Endodermal cell (in vitro differentiated cells): ENCODE measurements around the gene APOC4. TPM values are rescaled to one million over a fixed set of nuclear protein-coding genes. Genes with fewer than 3 reads are reported as not detected.
A peak's percentile ranks its signal among the peaks of the same experiment; 100 is the strongest.

Experiments used
- DNase-seq: peaks from one replicate; pipeline ENCODE4 v3.0.0-alpha.2; 2017
- H3K27ac ChIP-seq: 2 replicates; pipeline ENCODE4 v1.5.1; 2013; ENCODE audit warnings: mild to moderate bottlenecking, low read depth, low read length, moderate library complexity
- H3K27me3 ChIP-seq: 2 replicates; pipeline ENCODE4 v1.6.1; 2013; ENCODE audit warnings: mild to moderate bottlenecking, low read length, moderate library complexity; ENCODE audit not compliant: insufficient read depth, control insufficient read depth, poor library complexity, severe bottlenecking
- H3K36me3 ChIP-seq: 2 replicates; pipeline ENCODE4 v1.7.0; 2013; ENCODE audit warnings: mild to moderate bottlenecking, low read length, moderate library complexity; ENCODE audit not compliant: control insufficient read depth, insufficient read depth
- H3K4me1 ChIP-seq: one replicate; pipeline ENCODE4 v1.7.0; 2013; ENCODE audit warnings: low read length; ENCODE audit not compliant: control insufficient read depth, insufficient read depth
- H3K4me3 ChIP-seq: 2 replicates; pipeline ENCODE4 v1.5.1; 2013; ENCODE audit warnings: mild to moderate bottlenecking, low read length, moderate library complexity
- H3K9ac ChIP-seq: 2 replicates; pipeline ENCODE4 v1.6.1; 2013; ENCODE audit warnings: mild to moderate bottlenecking, low read length, moderate library complexity; ENCODE audit not compliant: poor library complexity, severe bottlenecking; ENCODE audit errors: extremely low read depth
- H3K9me3 ChIP-seq: 2 replicates; pipeline ENCODE4 v1.6.1; 2013; ENCODE audit warnings: mild to moderate bottlenecking, low read length, moderate library complexity; ENCODE audit not compliant: control insufficient read depth
- H3K27ac Mint-ChIP-seq: 2 replicates; pipeline ENCODE4 v1.8.0; 2020; ENCODE audit warnings: mixed read lengths
- H3K27me3 Mint-ChIP-seq: 2 replicates; pipeline ENCODE4 v1.8.0; 2021; ENCODE audit warnings: mild to moderate bottlenecking, mixed read lengths; ENCODE audit not compliant: insufficient read depth
- H3K36me3 Mint-ChIP-seq: 2 replicates; pipeline ENCODE4 v1.8.0; 2020; ENCODE audit warnings: low read depth, mixed read lengths
- H3K4me1 Mint-ChIP-seq: 2 replicates; pipeline ENCODE4 v1.8.0; 2020; ENCODE audit warnings: mixed read lengths
- H3K4me3 Mint-ChIP-seq: 2 replicates; pipeline ENCODE4 v1.8.0; 2020; ENCODE audit warnings: mild to moderate bottlenecking, moderate library complexity, mixed read lengths
- H3K9me3 Mint-ChIP-seq: 2 replicates; pipeline ENCODE4 v1.8.0; 2020; ENCODE audit warnings: mild to moderate bottlenecking, mixed read lengths
- WGBS, 2 experiments: methylation state at CpG; one replicate each; pipeline versions ENCODE4 v1.1.5 to v1.1.7; 2013; ENCODE audit warnings: missing lambda C conversion rate in 2 of 2, mixed read lengths in 1 of 2; ENCODE audit not compliant: insufficient coverage in 1 of 2, insufficient read length in 1 of 2; 5-methylcytosine and 5-hydroxymethylcytosine counted together
- total RNA-seq, 2 donors: library from RNA; stranded (reverse); fragmentation: NEBNext Ultra II Directional in 1 of 2; extraction: Animal tissue kit (Norgen Biotek cat#: 25700) in 1 of 2; gene quantifications; 2 replicates in 1 of 2; 3 replicates in 1 of 2; pipeline ENCODE4 v1.2.1, GENCODE V29; 2021
- TF ChIP-seq, protein P1 (sequence below): fragments of 200-600 bp; sonication (generic); conservative IDR thresholded peaks from 2 replicates; pipeline ENCODE4 v1.5.0; 2021; ENCODE audit warnings: antibody characterized with exemption, mild to moderate bottlenecking

The APOC4 gene
- total RNA-seq, 2 donors from 2014 or later, result not detected

DNA sequence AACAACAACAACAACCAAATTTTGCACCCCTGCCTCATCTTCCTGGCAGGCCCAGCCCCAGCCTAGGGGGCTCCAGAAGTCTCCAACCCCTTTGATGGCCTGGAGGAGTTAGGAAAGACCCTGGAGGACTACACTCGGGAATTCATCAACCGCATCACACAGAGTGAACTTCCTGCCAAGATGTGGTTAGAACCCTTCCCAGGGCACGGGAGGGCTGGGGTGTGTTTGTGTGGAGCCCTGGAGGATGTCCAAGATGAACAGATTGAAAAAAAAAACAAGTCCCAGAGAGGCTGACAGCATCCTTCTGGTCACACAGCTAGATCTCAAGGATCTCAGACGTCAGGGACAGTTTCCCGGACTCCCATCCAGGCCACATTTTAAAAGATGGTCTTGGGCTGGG lies 14.3 kb upstream of the APOC4 start:
- peak overlapping the region; percentile 39 for H3K27ac Mint-ChIP-seq

DNA sequence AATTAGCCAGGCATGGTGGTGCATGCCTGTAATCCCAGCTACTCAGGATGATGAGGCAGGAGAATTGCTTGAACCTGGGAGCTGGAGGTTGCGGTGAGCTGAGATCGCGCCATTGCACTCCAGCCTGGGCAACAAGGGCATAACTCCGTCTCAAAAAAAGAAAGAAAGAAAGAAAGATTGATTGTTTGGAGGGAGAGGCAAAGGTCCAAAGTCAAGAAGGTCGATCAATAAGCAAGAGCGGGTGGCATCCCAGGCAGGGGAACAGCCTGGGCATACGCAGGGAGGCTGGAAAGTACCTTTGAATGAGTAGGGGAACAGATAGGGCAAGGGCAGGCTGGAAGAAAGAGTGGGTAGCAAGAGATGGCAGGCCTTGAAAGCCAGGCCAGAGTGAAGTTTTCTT lies 11.9 kb upstream of the APOC4 start:
- TF ChIP-seq, protein P1, sequence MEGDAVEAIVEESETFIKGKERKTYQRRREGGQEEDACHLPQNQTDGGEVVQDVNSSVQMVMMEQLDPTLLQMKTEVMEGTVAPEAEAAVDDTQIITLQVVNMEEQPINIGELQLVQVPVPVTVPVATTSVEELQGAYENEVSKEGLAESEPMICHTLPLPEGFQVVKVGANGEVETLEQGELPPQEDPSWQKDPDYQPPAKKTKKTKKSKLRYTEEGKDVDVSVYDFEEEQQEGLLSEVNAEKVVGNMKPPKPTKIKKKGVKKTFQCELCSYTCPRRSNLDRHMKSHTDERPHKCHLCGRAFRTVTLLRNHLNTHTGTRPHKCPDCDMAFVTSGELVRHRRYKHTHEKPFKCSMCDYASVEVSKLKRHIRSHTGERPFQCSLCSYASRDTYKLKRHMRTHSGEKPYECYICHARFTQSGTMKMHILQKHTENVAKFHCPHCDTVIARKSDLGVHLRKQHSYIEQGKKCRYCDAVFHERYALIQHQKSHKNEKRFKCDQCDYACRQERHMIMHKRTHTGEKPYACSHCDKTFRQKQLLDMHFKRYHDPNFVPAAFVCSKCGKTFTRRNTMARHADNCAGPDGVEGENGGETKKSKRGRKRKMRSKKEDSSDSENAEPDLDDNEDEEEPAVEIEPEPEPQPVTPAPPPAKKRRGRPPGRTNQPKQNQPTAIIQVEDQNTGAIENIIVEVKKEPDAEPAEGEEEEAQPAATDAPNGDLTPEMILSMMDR, result no peak
- no peaks in the 10 kb centered on the region for H3K36me3 Mint-ChIP-seq
- Histone ChIP-seq H3K4me1 (no peaks in the 10 kb centered on the region), H3K27me3 (no peaks in the 10 kb centered on the region), H3K4me3 (no peak overlapping the region), H3K9me3 (no peaks in the 10 kb centered on the region), H3K36me3 (no peaks in the 10 kb centered on the region), H3K9ac (no peak overlapping the region), H3K27ac (no peak overlapping the region)
- no peaks in the 10 kb centered on the region for H3K9me3 Mint-ChIP-seq
- peaks cover 11% of the 10 kb centered on the region for H3K4me1 Mint-ChIP-seq
- DNase-seq, result no peak
- H3K4me3 Mint-ChIP-seq, result no peak overlapping the region
- WGBS, 2 experiments, result 85 to 94% methylated on average over 6 to 7 of the region's 7 CpGs
- no peak overlapping the region for H3K27ac Mint-ChIP-seq
- H3K27me3 Mint-ChIP-seq, result peaks cover 11% of the 10 kb centered on the region

More for the DNA sequence above, 14.3 kb upstream of the APOC4 start:
- H3K4me3 Mint-ChIP-seq, result no peak overlapping the region
- WGBS, 2 experiments, result 79 to 96% methylated on average over 4 to 5 of the region's 5 CpGs
- H3K9me3 Mint-ChIP-seq, result peaks cover 2% of the 10 kb centered on the region
- Histone ChIP-seq H3K4me3 (no peak overlapping the region), H3K36me3 (no peaks in the 10 kb centered on the region), H3K27ac (no peak overlapping the region), H3K9ac (no peak overlapping the region), H3K9me3 (no peaks in the 10 kb centered on the region), H3K4me1 (no peaks in the 10 kb centered on the region), H3K27me3 (no peaks in the 10 kb centered on the region)
- H3K4me1 Mint-ChIP-seq, result peaks cover 18% of the 10 kb centered on the region
- DNase-seq, result no peak
- H3K36me3 Mint-ChIP-seq, result peaks cover 3% of the 10 kb centered on the region
- H3K27me3 Mint-ChIP-seq, result peaks cover 10% of the 10 kb centered on the region
- TF ChIP-seq, protein P1, result no peak

DNA sequence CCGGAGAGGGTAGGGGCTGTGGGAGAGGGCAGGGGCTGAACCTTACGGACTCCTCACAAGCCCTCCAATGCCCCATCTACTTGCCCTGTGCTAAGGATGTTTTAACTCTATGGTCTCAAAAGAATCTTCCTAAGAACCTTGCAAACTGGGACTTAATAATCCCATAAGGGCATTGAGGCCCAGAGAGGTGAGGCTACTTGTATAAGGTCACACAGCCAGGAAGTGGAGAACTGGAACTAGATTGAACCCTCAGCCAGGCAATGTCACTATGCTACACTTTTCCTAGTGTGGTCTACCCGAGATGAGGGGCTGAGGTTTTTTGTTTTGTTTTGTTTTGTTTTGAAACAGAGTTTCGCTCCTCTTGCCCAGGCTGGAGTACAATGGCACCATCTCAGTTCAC lies 10.5 kb upstream of the APOC4 start:
- H3K27ac Mint-ChIP-seq, result no peak overlapping the region

More for the DNA sequence above, 10.5 kb upstream of the APOC4 start:
- TF ChIP-seq, protein P1, result no peak
- 88 to 95% methylated on average over 3 of the region's 4 CpGs for WGBS, 2 experiments
- Mint-ChIP-seq H3K4me3 (no peak overlapping the region), H3K36me3 (no peaks in the 10 kb centered on the region), H3K9me3 (no peaks in the 10 kb centered on the region), H3K27me3 (peaks cover 8% of the 10 kb centered on the region), H3K4me1 (peaks cover 11% of the 10 kb centered on the region)
- no peaks in the 10 kb centered on the region for H3K36me3 ChIP-seq
- H3K4me1 ChIP-seq, result no peaks in the 10 kb centered on the region
- no peak overlapping the region for H3K4me3 ChIP-seq
- no peaks in the 10 kb centered on the region for H3K9me3 ChIP-seq
- no peaks in the 10 kb centered on the region for H3K27me3 ChIP-seq
- DNase-seq, result no peak
- no peak overlapping the region for H3K9ac ChIP-seq
- no peak overlapping the region for H3K27ac ChIP-seq
